GM19452 (cell line): Measurements from ENCODE around the gene GOLPH3L.
A peak's percentile ranks its signal among the peaks of the same experiment; 100 is the strongest.
"Not testable (repeated sequence)": the region's sequence is repeated elsewhere in the genome, so short reads cannot be mapped to it uniquely, and the experiment has no call there.

Experiments used
- ATAC-seq: cut with Tn5 transposase; IDR thresholded peaks from one replicate; pipeline ENCODE4 v1.9.1; 2021; ENCODE audit not compliant: unreplicated experiment

GOLPH3L gene

DNA sequence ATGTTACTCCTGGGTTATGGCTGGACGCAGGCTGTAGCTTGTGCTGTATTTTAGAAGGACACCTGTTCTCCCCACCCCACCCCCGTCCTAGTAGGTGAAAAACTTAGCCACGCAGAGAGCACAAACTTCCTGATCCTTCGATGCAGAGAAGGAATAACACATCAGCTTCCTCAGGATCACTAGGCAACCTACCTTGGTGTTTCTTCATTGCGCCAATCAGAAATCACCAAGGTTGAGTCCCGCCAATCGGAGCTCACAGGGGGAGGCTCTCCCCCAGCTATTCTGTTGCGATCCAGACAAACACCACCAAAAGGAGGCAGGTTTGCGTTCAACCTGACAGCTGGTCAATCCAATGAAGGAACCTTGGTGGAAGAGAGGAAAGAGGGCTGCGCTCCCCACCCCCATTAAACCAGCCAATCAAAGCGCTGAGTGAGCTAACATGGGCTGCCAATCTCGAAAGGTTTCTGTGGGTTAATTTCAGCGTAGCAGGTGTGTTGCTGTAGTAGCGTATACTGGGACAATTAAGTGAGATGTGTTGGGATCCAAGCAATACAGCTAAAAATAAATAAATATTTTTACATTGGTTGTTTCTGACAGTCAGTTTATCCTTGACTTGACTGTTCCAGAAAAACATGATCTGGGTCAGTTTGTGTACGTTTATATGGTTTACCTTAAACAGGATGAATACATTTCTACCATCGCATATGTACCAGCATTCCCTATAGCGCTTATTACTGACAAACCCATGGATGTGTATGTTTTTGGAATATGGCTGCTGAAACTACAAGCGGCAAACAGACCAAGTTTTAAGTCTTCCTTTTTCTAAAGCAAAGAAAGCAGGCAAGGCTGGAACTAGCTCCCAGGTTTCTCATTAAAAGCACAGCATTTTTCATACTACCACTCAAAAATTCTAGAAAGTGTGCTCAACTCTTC lies at the start of gene GOLPH3L:
TSS of gene GOLPH3L (minus strand) at position 160 of the 933 bp plus-strand sequence. CDS start 2,316 bp downstream, outside the sequence.
- peak; percentile 99 for ATAC-seq

DNA sequence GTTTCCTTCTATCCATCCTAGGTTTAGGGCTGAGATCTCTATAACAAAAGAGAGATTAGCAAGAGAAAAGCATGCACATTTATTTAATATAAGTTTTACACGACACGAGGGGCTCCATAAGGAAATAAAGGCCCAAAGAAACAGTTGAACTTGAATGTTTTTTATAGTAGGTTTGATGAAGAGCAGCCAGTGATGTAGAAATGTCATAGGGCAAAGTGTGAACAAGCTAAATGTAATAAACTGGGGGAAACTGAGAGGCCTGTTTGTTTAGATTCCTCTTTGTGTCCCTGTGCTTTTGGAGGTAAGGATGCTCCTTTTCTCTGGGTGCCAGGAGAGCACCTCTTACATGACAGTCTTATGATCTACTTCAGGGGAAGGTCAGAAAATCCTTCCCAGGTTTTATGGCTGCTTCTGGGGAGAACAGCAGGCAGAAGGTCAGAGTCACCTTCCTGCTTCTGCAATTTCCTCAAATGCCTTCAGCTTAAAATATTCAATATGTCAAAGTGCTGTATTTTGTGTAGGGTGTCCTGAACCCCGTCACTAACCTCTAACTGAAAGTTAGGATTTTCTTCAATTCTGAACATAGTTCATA lies 33.3 kb upstream of the GOLPH3L start:
- ATAC-seq = no peak

DNA sequence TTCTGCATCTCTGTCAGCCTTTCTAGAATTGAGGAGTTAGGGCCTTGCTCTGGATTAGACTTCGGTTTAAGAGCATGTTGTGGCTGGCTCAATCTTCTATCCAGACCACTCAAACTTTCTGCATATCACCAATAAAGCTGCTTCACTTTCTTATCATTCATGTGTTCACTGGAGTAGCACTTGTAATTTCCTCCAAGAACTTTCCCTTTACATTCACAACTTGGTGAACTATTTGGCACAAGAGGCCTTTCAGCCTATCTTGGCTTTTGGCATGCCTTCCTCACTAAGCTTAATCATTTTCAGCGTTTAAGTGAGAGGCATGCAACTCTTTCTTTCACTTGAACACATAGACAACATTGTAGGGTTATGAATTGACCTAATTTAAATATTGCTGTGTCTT lies 27.4 kb upstream of the GOLPH3L start:
- no peak for ATAC-seq

DNA sequence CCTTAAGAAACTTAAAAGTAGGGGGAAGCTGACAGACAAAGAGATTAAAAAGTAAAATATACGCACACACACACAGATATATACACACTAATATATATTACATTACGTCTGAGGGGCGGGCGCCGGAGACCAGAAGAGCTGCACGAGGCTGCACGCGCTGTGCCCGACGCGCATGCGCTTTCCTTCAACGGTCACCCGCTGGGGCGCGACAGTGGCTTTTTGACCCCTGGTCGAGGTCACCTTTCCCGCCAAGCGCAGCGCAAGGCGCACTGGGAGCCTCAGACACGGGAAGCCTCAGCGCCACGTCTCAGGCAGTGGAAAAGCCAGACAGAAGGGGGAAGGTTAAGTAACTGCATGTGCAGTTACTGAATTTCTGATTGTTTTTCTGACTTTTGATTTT lies 23.7 kb upstream of the GOLPH3L start, which contains the start of gene HORMAD1:
TSS of gene HORMAD1 (minus strand) at position 193 of the 400 bp plus-strand sequence. CDS start 1,390 bp downstream, outside the sequence.
- no peak for ATAC-seq

DNA sequence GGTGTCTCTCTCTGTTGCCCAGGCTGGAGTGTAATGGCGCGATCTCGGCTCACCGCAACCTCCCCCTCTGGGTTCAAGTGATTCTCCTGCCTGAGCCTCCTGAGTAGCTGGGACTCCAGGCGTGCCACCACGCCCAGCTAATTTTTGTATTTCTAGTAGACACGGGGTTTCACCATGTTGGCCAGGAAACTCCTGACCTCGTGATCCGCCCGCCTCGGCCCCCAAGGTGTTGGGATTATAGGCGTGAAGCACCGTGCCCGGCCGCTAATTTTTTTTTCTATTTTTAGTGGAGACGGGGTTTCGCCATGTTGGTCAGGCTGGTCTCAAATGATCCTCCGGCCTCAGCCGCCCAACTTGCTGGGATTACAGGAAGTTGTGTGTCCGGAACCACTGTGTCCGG lies 23.1 kb upstream of the GOLPH3L start:
- ATAC-seq = no peak

DNA sequence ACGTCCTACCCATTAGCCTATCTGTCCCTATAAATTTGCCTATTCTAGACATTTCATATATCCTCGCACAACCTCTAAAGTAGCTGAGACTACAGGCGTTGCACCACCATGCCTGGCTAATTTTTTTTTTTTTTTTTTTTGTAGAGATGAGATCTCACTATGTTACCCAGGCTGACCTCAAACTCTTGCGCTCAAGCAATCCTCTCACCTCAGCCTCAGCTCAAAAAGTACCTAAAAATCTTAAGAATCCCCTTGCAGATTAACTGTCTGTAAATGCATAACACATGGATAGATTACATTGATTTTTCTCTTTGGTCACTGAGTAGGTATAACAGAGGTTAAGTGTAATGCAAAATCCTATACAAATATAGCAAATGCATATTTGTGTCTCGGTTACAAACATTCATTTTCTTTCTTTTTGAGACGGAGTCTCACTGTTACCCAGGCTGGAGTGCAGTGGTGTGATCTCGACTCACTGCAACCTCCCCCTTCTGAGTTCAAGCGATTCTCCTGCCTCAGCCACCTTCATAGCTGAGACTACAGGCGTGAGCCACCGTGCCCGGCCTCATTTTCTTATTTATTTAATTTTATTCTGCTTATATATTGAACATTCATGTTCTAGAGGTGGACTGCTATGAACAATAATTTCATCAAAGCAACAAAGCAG lies 21.4 kb upstream of the GOLPH3L start:
- ATAC-seq = no peak

DNA sequence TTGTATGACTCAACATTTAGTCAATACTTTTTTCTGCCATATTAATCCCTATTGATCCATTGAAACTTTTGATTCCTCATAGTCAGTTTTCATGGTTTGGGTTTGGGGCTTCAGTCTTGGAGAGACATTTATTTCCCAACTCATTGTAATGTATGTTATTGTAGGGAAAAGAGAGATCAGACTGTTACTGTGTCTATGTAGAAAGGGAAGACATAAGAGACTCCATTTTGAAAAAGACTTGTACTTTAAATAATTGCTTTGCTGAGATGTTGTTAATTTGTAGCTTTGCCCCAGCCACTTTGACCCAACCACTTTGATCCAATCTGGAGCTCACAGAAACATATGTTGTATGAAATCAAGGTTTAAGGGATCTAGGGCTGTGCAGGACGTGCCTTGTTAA lies 12.1 kb upstream of the GOLPH3L start:
- ATAC-seq = not testable (repeated sequence)

DNA sequence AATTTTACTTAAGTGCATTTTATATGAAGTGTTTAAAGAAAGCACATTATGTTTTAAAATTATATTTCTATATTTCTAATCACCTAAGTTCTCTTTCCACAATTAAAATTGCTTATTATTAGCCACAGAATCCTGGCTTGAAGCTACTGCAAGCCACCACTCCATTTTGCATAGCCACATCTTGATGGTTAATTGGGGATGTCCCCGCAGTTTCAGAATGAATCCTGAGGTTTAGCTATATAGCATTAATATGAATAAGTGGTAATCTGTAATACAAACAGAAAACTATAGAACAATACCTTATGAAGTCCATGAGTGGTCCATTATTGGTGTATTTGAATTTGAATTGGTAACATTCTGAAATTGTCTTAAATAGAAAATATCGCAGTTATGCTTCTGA lies 11.6 kb upstream of the GOLPH3L start:
- no peak for ATAC-seq

DNA sequence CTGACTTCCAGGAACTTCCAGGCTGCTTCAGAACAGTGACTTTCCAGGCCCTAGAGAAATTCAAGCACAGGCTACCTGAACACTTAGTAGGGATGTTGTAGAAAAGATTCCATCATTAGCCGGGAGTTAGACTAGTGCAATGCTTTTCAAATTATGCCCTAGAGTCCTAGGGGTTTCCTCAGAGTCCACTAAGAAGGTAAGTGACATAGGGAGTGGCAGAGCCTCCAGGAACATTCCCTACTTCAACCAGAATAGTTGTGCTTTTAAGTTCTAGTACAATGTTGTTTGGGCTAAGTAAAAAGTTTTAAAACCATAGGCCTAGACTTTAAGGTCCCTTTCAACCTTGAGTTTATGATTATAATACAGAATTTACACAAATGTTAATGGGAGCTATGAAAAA lies 9.1 kb upstream of the GOLPH3L start:
- no peak for ATAC-seq

DNA sequence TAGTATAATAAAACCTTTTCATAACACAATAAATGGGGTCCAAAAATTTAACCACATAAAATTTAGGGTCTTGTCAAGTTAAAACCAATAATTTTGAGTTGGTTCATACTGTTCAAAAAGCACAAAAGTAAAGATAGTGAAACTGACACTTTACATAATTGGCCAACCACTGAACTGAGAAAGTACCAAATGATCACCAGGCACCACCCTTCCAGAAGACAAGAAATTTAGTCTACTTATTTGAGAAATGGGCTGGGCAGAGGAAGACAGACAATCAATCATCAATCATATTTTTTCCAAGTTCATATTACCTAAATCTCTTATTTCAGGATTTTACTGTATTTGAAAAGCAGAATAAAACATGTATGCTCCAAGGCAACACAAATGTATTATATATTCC lies 6.5 kb upstream of the GOLPH3L start:
- no peak for ATAC-seq

DNA sequence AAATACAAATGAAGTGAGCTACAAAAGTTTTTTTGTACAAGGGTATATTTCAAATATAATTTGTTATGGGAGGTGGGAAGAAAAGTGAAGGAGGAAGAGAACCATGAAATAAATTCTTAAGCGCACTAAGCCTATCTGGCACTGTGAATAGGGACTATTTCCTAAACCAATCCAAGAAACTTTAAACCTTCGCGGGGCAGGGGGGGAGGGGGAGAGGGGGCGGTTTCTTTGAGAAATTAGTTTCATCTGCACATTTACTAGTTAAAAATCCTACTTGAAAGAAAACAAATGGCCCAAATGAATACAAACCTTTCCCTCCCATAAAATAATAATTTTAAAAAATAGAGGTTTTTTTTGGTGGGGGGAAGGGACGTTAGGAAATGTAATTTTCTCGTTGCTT lies 364 bp downstream of the GOLPH3L start:
- no peak for ATAC-seq

DNA sequence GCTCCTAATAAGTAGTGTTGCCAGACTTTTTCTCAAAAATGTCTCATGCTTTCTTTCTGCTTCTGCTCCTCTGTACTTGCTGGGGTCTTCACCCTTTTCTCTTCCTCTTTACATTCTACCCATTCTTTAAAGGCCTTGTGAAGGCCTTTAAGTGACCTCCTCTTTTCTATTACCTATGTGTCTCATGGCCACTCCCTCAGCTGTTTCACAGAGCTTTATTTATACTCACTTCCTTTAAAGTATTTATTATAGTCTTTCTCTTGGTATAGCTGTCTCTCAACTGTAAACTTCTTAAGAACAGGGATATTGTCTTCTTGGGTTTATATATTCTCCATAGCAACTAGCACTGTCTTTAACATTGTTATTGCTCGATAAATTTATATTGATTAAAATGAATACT lies 792 bp downstream of the GOLPH3L start:
- ATAC-seq = no peak

DNA sequence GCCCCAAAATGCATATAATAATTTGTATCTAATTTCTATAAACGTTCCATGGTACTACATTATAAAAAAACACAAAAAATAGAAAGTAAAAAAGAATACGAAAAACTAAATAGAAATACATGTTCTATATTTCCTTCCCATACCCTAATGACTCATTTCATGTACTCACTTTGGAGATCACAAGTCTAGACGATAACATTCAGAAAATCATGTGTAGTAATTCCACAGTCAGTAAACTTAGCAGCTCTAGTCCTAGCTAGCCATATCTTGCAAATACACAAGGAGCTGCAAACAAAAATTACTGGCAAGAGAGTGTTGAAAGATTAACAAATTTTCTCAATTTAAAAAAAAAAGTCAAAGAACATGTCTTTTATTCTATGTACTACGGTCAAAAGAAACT lies 1.4 kb downstream of the GOLPH3L start:
- ATAC-seq = no peak

DNA sequence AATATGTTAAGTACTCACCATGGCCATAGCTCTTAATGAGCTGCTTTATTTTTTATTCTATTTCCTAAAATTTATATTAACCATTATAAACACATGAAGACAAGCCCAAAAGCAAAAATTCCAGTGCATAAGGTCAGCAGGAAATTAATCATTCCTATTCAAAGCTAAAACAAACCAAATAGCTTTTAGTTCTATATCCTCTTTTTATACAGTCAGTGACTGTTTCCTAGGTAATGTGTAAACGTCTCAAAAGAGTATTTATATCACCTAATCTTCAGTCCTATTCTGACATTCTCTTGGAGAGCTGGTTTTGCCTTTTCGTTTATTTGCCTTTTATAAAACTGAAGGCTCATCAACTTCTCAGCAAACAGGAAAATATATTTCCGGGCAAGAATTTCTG lies 4.2 kb downstream of the GOLPH3L start:
- ATAC-seq = no peak

DNA sequence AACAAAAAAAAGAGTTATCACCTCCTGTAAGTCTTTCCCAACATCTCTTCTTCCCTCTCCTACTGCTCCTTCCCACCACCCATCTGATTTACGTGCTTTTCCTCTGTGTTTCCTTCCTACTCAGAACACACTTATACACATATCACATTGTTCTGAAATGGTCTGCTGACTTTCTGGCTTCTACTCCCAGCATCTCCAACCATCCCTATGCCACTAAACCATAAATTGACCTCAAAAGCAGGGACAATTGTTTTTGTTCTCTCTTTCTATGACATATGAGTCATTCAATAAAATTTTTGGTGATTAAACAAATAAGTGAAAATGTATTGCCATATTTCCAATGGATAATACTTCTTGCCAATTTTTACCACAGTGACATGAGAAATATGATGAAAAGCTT lies 8.2 kb downstream of the GOLPH3L start:
- ATAC-seq = no peak

DNA sequence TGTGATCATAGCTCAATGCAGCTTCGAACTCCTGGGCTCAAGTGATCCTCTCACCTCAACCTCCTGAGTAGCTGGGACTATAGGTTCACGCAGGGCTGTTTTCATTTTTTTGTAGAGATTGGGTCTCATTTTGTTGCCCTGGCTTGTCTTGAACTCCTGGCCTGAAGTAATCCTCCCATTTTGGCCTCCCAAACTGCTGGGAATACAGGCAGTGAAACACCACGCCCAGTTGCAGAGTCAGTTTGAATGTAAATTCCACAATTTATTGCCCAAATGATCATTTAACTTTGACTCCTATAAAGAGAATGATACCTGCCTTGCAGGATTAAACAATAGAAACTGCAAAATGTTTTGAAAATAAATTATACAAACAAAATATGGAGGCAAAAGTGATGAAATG lies 10.7 kb downstream of the GOLPH3L start:
- ATAC-seq = no peak

DNA sequence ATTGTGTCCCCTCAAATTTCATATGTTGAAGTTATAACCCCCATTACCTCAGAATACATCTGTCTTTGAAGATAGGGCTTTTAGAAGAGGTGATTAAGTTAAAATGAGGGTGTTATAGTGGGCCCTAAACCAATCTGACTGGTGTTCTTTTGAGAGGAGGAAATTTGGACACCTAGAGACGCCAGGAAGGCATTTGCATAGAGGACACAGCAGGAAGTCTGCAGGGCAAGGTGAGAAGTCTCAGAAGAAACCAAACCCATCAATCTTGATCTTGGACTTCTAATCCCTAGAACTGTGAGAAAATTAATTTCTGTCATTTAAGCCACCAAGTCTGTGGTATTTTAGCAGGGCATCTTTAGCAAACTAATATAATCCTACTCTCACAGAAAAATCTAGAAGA lies 13.0 kb downstream of the GOLPH3L start:
- no peak for ATAC-seq

DNA sequence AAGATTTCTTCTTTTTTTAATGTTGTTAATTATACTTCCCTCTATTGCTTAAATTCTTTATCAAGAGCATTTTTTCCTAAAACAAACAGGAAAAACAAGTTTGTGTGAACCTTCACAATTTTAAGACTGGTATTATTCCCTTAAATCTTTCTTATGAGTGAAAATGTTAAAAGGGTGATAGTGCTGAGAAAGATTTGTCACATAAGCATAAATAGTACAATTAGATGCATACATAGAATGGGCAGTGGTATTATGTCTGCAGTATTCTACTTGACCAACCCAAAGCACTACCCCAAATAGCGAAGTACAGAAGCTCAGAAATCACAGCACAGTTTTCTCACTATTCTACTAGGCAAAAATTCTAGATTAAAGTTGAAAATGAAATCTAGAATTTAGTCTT lies 18.0 kb downstream of the GOLPH3L start:
- ATAC-seq = no peak

DNA sequence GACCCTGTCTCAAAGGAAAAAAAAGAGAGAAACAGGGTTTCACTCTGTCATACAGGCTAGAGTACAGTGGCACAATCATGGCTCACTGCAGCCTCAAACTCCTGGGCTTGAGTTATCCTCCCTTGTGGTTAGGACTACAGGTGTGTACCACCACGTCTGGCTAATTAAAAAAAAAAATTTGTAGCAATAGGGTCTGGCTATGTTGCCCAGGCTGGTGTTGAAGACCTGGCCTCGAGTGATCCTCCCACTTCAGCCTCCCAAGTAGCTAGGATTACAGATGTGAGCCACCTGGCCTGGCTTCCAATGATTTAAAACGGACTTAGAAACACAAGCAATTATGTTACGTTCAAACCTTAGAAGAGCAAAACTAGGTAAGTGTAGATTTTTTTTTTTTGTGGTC lies 22.1 kb downstream of the GOLPH3L start:
- ATAC-seq = no peak

DNA sequence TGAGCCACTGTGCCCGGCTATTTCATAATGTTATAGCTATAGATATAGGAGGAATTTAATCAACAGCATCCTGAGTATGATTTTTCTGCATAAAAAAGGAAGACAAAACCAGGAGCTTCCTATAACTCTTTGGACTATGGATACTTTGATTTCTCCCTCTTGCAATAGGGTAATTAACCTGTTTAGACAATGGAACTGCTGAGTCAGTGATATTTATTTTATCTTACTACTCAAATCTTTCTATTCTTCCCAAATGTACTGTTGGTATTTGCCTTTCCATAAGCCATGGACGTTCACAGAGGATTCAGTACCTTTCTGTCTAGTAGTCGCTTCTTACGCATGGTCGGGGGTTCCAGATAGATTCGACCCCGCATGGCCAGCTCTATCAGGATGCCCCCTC lies 33.6 kb downstream of the GOLPH3L start:
- ATAC-seq = no peak

DNA sequence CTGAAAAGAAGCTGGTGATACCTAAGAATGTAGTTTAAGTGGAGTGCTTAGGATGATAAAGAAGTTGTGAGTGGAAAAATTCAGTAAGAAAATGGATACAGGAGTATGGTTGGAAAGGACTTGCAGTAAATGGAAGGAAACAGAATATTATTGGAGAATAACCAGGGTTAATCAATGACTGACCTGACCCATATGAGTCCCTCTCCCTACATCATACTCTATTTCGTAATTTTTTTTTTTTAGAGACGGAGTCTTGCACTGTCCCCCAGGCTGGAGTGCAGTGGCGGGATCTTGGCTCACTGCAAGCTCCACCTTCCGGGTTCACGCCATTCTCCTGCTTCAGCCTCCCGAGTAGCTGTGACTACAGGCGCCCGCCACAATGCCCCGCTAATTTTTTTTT lies 34.1 kb downstream of the GOLPH3L start:
- ATAC-seq = no peak

DNA sequence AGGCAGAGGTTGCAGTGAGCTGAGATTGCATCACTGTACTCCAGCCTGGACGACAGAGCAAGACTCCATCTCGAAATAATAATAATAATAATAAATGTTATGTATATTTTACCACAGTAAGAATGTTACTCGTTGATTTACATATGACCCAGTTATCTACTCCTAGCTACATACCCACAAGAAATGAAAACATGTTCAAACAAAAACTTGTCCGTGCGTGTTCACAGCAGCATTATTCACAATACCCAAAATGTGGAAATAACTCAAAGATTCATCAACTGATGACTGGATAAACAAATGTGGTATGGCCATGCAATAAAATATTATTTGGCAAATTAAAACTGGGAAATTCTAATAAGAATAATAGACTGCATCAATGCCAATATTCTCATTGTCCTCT lies 35.8 kb downstream of the GOLPH3L start:
- ATAC-seq = no peak
